ENCODE results near the gene SLC26A4.

The SLC26A4 gene

GRCh38 chr7:107641676-107642075 is 19.0 kb upstream of the SLC26A4 start:
- TF ChIP-seq GATA1 (IDR thresholded peaks at IDR 0.05; ENCODE audit: low read depth, low read length) = no peak
- no peak for TF ChIP-seq POLR2A (IDR thresholded peaks at IDR 0.05; ENCODE audit: low read length)
- no peak for DNase-seq

GRCh38 chr7:107642501-107642900 is 18.1 kb upstream of the SLC26A4 start:
- no peak for DNase-seq
- TF ChIP-seq GATA1 (IDR thresholded peaks at IDR 0.05; ENCODE audit: low read depth, low read length) (no peak), POLR2A (IDR thresholded peaks at IDR 0.05; ENCODE audit: low read length) (no peak)

GRCh38 chr7:107643407-107643806 is 17.2 kb upstream of the SLC26A4 start:
- TF ChIP-seq GATA1 (IDR thresholded peaks at IDR 0.05; ENCODE audit: low read depth, low read length) (no peak), POLR2A (IDR thresholded peaks at IDR 0.05; ENCODE audit: low read length) (no peak)
- no peak for DNase-seq

- no peak for TF ChIP-seq POLR2A (IDR thresholded peaks at IDR 0.05; ENCODE audit: low read length)
- TF ChIP-seq GATA1 (IDR thresholded peaks at IDR 0.05; ENCODE audit: low read depth, low read length) = no peak
- no peak for DNase-seq
Observed at GRCh38 chr7:107643938-107644308, 16.7 kb upstream of the SLC26A4 start.

- DNase-seq = no peak
- TF ChIP-seq POLR2A (IDR thresholded peaks at IDR 0.05; ENCODE audit: low read length) (no peak), GATA1 (IDR thresholded peaks at IDR 0.05; ENCODE audit: low read depth, low read length) (no peak)
Observed at GRCh38 chr7:107644309-107644974, 16.2 kb upstream of the SLC26A4 start.

GRCh38 chr7:107652642-107653041 is 8.0 kb upstream of the SLC26A4 start:
- DNase-seq = no peak
- TF ChIP-seq POLR2A (IDR thresholded peaks at IDR 0.05; ENCODE audit: low read length) = no peak
- no peak for TF ChIP-seq GATA1 (IDR thresholded peaks at IDR 0.05; ENCODE audit: low read depth, low read length)

- no peak for TF ChIP-seq POLR2A (IDR thresholded peaks at IDR 0.05; ENCODE audit: low read length)
- no peak for TF ChIP-seq GATA1 (IDR thresholded peaks at IDR 0.05; ENCODE audit: low read depth, low read length)
- DNase-seq = no peak
Observed at GRCh38 chr7:107658467-107658866, 2.2 kb upstream of the SLC26A4 start.

GRCh38 chr7:107659666-107660065 is 962 bp upstream of the SLC26A4 start:
- TF ChIP-seq POLR2A (IDR thresholded peaks at IDR 0.05; ENCODE audit: low read length) (no peak), GATA1 (IDR thresholded peaks at IDR 0.05; ENCODE audit: low read depth, low read length) (no peak)
- peak; percentile 21 to 69 for DNase-seq

- DNase-seq = peak; percentile 65 to 66
- TF ChIP-seq POLR2A (IDR thresholded peaks at IDR 0.05; ENCODE audit: low read length) (no peak), GATA1 (IDR thresholded peaks at IDR 0.05; ENCODE audit: low read depth, low read length) (no peak)
Observed at GRCh38 chr7:107661081-107661864, 645 bp downstream of the SLC26A4 start.

- no peak for DNase-seq
- TF ChIP-seq GATA1 (IDR thresholded peaks at IDR 0.05; ENCODE audit: low read depth, low read length) (no peak), POLR2A (IDR thresholded peaks at IDR 0.05; ENCODE audit: low read length) (no peak)
Observed at GRCh38 chr7:107661865-107662379, 1.3 kb downstream of the SLC26A4 start.

- no peak for DNase-seq
- no peak for TF ChIP-seq POLR2A (IDR thresholded peaks at IDR 0.05; ENCODE audit: low read length)
- no peak for TF ChIP-seq GATA1 (IDR thresholded peaks at IDR 0.05; ENCODE audit: low read depth, low read length)
Observed at GRCh38 chr7:107663196-107663595, 2.6 kb downstream of the SLC26A4 start.

GRCh38 chr7:107666790-107667189 is 6.2 kb downstream of the SLC26A4 start:
- no peak for DNase-seq

GRCh38 chr7:107667341-107667740 is 6.7 kb downstream of the SLC26A4 start:
- no peak for TF ChIP-seq GATA1 (IDR thresholded peaks at IDR 0.05; ENCODE audit: low read depth, low read length)
- TF ChIP-seq POLR2A (IDR thresholded peaks at IDR 0.05; ENCODE audit: low read length) = no peak

More at GRCh38 chr7:107666790-107667189, 6.2 kb downstream of the SLC26A4 start:
- TF ChIP-seq POLR2A (IDR thresholded peaks at IDR 0.05; ENCODE audit: low read length) = no peak
- TF ChIP-seq GATA1 (IDR thresholded peaks at IDR 0.05; ENCODE audit: low read depth, low read length) = no peak

GRCh38 chr7:107668296-107668695 is 7.7 kb downstream of the SLC26A4 start:
- no peak for DNase-seq
- no peak for TF ChIP-seq POLR2A (IDR thresholded peaks at IDR 0.05; ENCODE audit: low read length)
- no peak for TF ChIP-seq GATA1 (IDR thresholded peaks at IDR 0.05; ENCODE audit: low read depth, low read length)

More at GRCh38 chr7:107667341-107667740, 6.7 kb downstream of the SLC26A4 start:
- no peak for DNase-seq

Data from erythroblast (primary cell).